Bronchial epithelial cell (primary cell): ENCODE measurements around the gene TALDO1. TPM values are rescaled to one million over a fixed set of nuclear protein-coding genes. Genes with fewer than 3 reads are reported as not detected.
A peak's percentile ranks its signal among the peaks of the same experiment; 100 is the strongest.
"Not testable (repeated sequence)": the region's sequence is repeated elsewhere in the genome, so short reads cannot be mapped to it uniquely, and the experiment has no call there.

Experiments used
- DNase-seq: peaks from one replicate; pipeline ENCODE4 v3.0.0-alpha.2; 2010; ENCODE audit warnings: low read depth
- FAIRE-seq: peaks from 2 replicates; lab custom pipeline; 2011; peaks lifted over from hg19 to GRCh38; lab: Jason Lieb, UNC
- H3K27me3 ChIP-seq: 2 replicates; pipeline ENCODE4 v1.5.1; 2011; ENCODE audit warnings: low read length; ENCODE audit not compliant: control insufficient read depth, insufficient read depth
- H3K36me3 ChIP-seq: 2 replicates; pipeline ENCODE4 v1.5.1; 2011; ENCODE audit warnings: low read length; ENCODE audit not compliant: control insufficient read depth, insufficient read depth
- H3K4me3 ChIP-seq: 2 replicates; pipeline ENCODE4 v1.5.1; 2011; ENCODE audit warnings: mild to moderate bottlenecking, low read depth, low read length, control low read depth
- total RNA-seq: library from RNA; depleted of rRNA; stranded (reverse); fragments of >200 nt; gene quantifications from 2 replicates; pipeline ENCODE4 v1.2.1, GENCODE V29; 2014
- TF ChIP-seq, protein P1 (sequence below): IDR thresholded peaks from 2 replicates; pipeline ENCODE4 v1.5.1; 2011; ENCODE audit warnings: mild to moderate bottlenecking, moderate library complexity, low read length, control low read depth, inconsistent platforms; ENCODE audit not compliant: insufficient read depth, severe bottlenecking

Gene TALDO1
- total RNA-seq, 1 donor from 2014 or later = 253 TPM

DNA sequence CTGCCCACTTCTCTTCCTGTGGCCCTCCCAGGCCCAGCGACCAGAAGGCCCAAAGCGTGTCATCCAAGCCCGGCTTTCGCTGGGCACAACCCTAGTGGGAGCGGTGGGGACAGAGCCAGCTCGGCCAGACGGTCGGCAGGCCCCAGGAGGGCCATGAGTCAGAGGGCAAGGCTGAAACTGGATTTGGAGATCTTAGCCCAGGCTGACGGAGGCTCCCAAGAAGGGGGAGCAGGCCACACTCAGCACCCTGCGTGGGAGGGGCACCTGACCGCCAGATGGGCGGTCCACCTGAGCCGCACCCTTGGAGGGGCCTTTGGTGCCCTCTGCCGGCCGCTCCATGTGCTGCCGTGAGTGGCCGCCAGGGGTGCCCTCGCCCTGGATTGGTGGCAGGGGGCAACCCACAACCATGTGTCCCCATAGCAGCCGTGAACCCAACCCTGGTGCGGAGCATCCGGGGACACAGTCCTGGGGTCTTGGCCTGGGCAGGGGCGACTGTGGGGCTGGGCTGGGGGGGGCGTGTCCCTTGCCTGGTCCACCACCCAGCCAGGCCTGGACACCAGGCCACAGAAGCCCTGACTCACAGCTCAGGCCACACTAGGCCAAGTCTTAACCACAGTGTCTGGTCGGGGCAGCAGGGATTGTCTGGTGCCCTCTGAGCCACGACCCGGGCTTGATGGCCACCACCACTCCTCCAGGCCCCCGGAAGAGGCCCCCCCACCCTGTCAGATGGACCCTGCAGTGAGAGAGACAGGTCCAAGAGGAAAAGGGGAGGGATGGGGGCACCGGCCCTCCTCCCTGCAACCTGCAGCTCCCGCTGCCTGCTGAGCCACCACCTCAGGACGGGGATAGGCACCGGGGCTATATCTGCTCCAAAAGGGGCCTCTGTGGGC is 19.2 kb upstream of the TALDO1 start:
- DNase-seq (peak; percentile 90), FAIRE-seq (no peak)
- TF ChIP-seq, protein P1, sequence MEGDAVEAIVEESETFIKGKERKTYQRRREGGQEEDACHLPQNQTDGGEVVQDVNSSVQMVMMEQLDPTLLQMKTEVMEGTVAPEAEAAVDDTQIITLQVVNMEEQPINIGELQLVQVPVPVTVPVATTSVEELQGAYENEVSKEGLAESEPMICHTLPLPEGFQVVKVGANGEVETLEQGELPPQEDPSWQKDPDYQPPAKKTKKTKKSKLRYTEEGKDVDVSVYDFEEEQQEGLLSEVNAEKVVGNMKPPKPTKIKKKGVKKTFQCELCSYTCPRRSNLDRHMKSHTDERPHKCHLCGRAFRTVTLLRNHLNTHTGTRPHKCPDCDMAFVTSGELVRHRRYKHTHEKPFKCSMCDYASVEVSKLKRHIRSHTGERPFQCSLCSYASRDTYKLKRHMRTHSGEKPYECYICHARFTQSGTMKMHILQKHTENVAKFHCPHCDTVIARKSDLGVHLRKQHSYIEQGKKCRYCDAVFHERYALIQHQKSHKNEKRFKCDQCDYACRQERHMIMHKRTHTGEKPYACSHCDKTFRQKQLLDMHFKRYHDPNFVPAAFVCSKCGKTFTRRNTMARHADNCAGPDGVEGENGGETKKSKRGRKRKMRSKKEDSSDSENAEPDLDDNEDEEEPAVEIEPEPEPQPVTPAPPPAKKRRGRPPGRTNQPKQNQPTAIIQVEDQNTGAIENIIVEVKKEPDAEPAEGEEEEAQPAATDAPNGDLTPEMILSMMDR = peak; percentile 100
- Histone ChIP-seq H3K36me3 (peaks cover 21% of the 10 kb centered on the region), H3K27me3 (no peaks in the 10 kb centered on the region), H3K4me3 (no peak overlapping the region)

DNA sequence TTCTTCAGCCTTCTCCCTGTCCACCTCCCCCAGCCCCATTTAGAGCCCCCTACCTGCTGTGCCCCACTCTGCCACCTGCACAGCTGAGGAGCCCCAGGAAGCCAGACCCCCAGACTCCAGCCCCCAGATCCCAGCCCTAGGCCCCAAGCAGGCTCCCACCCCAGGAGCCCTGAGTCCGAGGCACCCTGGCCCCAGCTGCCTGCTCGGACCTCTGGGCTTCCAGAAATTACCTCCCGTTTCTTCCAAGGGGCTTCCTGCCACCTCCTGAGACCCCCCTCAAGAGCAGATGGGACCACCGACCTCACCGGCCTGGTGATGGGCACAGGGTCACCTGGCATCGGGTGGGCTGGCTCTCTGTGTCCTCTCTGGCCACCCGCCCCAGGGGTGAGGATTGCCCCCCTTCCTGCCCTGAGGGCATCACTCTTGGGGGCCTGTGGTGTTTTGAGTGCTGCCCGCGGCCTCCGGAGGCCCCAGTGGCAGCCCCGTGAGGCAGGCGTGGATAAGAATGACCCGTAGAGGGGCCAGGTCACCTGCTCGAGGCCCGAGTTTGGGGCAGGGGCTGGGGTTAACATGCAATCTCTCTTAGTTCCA is 18.3 kb upstream of the TALDO1 start:
- TF ChIP-seq, protein P1 = no peak
- no peak overlapping the region for H3K4me3 ChIP-seq
- FAIRE-seq (no peak), DNase-seq (no peak)
- H3K27me3 ChIP-seq = no peaks in the 10 kb centered on the region
- H3K36me3 ChIP-seq = peaks cover 16% of the 10 kb centered on the region

GRCh38 chr11:729492-730074 is 17.7 kb upstream of the TALDO1 start:
- FAIRE-seq = no peak
- DNase-seq = peak; percentile 37
- Histone ChIP-seq H3K36me3 (peaks cover 10% of the 10 kb centered on the region), H3K4me3 (no peak overlapping the region), H3K27me3 (no peaks in the 10 kb centered on the region)
- TF ChIP-seq, protein P1 = no peak

GRCh38 chr11:733072-733471 is 14.2 kb upstream of the TALDO1 start:
- Histone ChIP-seq H3K27me3 (no peaks in the 10 kb centered on the region), H3K4me3 (no peak overlapping the region), H3K36me3 (no peaks in the 10 kb centered on the region)
- DNase-seq = no peak
- TF ChIP-seq, protein P1 = no peak
- no peak for FAIRE-seq

DNA sequence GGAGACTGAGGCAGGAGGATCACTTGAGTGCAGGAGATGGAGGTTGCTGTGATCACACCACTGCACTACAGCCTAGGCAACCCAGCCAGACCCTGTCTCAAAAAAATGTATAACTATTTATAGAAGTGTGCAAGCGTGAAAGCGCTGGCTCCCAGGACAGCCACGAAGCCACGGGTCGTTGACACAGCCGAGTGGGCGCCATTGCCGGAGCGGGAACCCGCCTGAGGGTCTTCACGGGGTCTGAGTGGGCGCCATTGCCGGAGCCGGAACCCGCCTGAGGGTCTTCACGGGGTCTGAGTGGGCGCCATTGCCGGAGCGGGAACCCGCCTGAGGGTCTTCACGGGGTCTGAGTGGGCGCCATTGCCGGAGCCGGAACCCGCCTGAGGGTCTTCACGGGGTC is 12.7 kb upstream of the TALDO1 start:
- H3K36me3 ChIP-seq, FAIRE-seq, H3K27me3 ChIP-seq, H3K4me3 ChIP-seq, DNase-seq: not testable (repeated sequence)

DNA sequence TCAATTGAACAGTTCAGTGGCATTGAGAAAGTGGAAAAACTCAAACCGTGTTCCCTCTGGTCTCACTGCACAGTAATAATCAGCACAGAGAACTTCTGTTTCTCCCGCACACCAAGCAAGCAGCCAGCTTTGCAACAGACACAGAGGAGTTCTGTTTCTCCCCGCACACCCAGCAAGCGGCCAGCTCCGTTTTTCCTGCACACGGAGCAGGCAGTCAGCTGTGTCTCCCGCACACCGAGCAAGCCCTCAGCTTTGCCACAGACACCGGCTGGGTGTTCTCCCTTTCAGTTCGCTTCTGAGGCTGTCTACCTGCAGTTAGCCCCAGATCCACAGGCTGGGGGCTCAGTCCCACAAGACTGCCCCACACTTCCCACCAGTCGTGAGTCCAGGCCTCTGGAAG is 9.9 kb upstream of the TALDO1 start:
- Histone ChIP-seq H3K4me3 (no peak overlapping the region), H3K27me3 (no peaks in the 10 kb centered on the region), H3K36me3 (no peaks in the 10 kb centered on the region)
- DNase-seq (no peak), FAIRE-seq (no peak)
- TF ChIP-seq, protein P1 = no peak

- not testable (repeated sequence) for H3K36me3 ChIP-seq, H3K27me3 ChIP-seq, H3K4me3 ChIP-seq
- FAIRE-seq = peak; percentile 13
- peak; percentile 22 for DNase-seq
These were observed 9.4 kb upstream of the TALDO1 start for GRCh38 chr11:737899-738298.
